Activated CD4-positive, alpha-beta T cell treated with anti-CD3 and anti-CD28 coated beads for 24 hours (primary cell): ENCODE data around the gene PRKN.

Experiments used
- DNase-seq, 2 donors: peaks; one replicate each; pipeline ENCODE4 v3.0.0-alpha.2; 2020; ENCODE audit warnings: low read depth in 2 of 2

The PRKN gene

GRCh38 chr6:162058281-162058875, 669.2 kb downstream of the PRKN start:
- DNase-seq: no peak

GRCh38 chr6:162056745-162057144, 670.8 kb downstream of the PRKN start:
- no peak for DNase-seq

DNA sequence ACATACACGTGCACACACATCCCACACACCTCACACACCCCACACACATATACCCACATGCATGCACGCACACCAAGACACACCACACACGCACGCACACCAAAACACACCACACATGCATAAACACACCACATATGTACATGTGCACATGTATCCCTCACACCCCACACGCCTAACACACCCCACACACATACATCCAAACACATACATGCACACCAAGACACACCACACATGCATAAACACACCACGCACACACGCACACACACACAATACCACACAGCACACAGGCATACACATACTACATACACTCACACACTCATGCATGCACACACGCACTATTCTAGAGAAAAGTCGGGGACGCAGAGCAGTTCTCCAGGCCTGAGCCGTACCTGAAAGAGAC, 671.5 kb downstream of the PRKN start:
- no peak for DNase-seq

DNA sequence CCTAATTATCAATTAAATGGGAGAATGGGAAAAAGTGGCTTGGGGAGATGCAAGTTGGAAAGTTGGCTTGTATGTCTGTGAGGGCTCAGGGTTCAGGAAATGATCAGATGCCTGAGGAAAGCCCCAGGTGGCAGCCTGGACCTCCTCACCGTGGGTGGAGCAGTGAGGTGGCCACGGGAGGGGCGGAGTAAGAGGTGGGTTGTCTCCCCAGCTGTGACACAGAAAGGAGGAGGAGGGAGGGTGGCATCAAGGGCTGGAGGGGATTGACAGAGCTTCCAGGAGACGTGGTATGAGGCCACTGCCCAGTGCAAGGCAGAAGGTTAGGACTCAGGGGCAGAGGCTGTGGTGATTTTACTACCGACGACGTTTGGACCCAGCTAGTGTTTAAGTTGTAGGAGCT, 672.2 kb downstream of the PRKN start:
- DNase-seq: no peak

DNA sequence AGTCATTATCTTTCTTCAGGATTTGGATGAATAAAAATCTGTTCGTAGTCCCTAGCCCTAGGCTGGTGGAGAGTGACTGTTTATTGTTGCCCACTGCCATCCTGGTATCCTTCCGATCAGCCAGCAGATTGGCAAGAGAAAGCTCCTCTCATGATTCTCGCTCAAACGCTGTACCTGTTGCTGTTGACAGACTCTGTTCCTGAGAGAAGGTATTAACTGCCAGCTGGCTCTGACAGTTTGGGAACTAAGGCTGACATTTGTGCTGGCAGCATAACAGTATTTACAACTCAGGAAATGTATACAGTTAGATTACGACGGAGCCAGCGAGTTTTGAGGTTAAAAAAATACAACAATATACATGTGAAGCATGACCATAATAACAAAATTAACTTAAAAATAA, 674.5 kb downstream of the PRKN start:
- DNase-seq: no peak

DNA sequence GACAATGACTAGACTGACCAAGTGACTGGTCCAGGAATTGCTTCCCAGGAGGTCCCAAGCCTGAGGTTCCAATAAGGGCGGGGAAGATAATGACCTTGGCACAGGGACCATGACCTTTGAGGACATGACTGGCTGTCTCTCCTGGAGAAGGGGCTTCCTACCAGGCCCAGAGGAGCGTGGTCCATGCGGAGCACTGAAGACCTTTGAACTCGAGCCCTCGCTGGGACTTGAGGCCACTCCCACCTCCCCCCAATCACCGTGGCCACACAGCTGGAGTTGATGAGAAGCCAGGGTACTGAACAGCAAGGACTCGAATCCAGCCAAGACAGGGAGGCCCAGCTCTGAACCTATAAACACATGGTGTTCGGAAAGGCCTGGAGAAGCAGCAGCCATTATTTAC, 677.0 kb downstream of the PRKN start:
- DNase-seq: no peak

DNA sequence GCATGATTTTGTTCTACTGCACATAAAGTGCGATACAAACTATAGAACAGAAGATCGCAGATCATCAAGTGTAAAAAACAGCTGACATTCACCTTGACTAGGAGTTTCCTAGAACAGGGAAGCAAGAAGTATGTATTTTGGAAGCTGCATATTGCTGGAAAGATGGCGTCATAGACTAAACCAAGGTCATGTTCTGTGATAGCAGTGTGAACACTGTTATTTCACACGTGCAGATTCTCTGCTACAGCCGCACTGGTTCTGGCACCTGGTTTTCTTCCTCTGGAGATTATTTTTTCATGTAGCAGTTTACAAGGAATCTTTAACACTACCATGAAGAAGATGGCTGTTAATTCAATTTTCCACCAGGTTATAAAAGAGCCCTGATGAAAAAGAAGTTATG, 681.2 kb downstream of the PRKN start:
- no peak for DNase-seq

DNA sequence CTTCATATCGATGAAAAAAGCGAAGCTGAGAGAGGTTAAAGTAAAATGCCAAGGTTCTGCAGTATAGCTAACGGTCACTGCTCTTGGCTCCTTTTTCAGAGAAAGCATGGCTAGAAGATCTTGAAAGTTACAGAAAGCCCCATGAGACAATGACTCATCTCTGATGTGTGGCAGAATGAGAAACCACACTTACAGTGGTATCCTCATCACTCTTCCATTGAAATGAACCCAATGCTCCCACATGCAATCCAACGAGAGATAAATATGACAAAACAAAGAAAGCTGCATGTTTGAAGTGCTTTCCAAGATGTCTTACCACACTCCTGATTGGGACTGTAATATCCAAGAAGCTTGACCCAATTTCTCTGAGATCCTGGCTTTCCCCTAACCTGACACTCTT, 694.9 kb downstream of the PRKN start:
- DNase-seq: no peak

GRCh38 chr6:162029873-162030576, 697.5 kb downstream of the PRKN start:
- DNase-seq: no peak

DNA sequence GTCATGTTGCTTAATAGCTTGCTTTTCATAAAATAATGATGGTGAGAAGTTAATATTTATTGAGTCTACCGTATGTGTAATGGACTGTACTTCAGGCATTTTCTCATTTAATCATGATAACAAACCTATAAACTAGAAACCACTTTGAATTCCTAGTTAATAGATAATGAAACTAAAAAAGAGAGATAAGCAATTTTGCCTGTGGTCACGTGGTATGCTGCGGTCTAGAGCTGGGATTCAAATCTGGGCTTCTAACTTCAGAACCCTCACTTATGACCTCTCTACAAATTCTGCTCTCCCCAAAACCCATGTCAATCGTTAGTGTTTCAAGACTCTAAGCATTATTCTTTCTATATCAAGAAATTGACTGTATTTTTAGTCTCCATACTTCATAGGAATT, 700.7 kb downstream of the PRKN start:
- DNase-seq: no peak

- no peak for DNase-seq
Measured at GRCh38 chr6:162026031-162026430, 701.5 kb downstream of the PRKN start.

DNA sequence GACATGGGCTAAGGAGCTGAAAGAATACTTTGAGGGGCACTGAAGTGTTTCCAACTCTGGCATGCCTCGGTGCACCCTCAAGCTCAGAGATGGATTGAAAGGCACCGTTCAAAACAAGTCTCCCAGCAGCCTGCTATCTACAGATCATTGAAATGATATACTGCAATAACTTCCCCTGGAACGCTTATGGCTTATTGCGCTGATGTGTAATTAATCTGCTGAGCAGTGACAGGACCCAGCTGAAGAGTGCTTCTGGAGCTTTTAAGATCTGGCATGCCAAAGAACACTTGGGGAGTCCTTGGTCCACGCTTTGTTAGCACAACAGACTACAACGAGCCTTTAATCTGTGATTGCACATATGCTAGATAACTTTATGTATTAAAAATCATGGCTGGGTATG, 708.2 kb downstream of the PRKN start:
- DNase-seq: no peak

DNA sequence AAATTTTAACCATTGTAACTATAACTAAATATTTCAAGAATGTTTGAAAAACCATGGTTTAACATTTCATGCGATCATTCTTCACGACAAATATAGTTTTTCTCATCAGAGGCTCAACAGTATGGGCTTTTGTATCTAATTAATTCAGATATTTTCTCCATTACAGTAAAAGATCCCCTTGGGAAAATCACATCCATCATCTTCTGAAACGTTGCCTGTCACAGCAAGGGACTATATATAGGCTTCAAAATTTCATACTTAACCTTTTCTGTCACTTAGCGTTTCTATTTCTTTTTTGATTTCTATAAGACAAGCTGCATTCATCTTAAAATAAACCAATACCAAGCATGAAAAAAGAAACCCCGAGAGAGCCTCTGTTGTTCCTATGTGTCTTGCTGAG, 710.0 kb downstream of the PRKN start:
- no peak for DNase-seq

- no peak for DNase-seq
Measured at GRCh38 chr6:162014069-162014811, 713.3 kb downstream of the PRKN start.

DNA sequence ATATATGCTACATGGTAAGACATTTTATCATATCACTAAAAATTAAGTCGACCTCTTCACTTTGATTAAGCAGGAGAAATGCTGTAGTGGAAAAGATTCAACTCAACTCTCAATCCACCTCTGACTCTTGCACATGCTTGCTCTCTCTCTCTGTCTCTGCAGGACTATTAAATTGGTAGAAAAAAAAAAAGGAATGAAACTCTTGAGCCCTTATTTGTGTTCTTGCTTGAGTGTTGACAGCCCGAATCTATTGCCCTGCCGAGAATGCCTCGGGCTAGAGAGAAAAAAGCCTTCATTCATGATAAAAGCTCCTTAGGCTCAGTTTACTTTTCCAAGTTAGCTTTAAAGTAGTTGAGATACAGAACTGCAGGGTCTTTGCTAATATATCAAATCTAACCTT, 722.2 kb downstream of the PRKN start:
- no peak for DNase-seq

- DNase-seq: no peak
Measured at GRCh38 chr6:161996783-161997182, 730.8 kb downstream of the PRKN start.

DNA sequence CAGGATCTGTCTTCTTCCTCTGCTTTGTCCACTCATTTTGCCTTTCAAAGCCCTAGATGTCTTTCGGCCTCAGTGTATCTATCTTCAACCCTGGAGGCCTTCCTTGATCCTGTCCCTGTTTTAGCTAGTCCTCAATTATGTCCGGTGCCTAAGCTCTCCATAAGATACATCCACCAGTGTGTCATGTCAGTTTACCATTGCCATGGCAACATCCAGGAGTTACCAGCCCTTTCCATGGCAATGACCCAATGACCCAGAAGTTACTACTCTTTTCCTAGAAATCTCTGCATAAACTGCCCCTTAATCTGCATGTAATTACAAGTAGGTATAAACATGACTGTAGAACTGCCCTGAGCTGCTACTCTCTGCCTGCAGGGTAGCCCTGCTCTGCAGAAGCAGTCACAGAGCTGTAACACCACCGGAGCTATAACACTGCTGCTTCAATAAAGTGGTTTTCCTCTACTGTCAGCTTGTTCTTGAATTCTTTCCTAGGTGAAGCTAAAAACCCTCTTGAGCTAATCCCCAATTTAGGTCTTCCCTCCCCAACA, 741.6 kb downstream of the PRKN start:
- DNase-seq: no peak

GRCh38 chr6:161984713-161985112, 742.9 kb downstream of the PRKN start:
- DNase-seq: no peak

GRCh38 chr6:161976553-161976952, 751.0 kb downstream of the PRKN start:
- no peak for DNase-seq

DNA sequence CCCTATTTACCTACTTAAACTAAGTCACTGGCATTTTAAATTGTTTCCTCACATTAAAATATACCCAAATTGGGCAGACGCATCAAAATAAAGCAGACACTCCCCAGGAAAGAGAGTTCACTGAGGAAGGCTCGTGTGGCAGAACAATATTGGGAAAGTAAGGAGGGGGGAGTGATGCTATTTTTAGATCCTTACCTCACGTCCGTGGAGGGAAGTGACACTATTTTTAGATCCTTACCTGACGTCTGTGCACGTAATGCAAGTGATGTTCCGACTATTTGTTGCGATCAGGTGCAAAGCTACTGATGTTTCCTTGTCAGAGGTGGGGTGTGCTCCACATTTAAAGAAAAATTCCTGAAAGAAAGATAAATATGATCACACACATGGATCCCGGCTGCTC, 754.5 kb downstream of the PRKN start:
- DNase-seq: no peak

DNA sequence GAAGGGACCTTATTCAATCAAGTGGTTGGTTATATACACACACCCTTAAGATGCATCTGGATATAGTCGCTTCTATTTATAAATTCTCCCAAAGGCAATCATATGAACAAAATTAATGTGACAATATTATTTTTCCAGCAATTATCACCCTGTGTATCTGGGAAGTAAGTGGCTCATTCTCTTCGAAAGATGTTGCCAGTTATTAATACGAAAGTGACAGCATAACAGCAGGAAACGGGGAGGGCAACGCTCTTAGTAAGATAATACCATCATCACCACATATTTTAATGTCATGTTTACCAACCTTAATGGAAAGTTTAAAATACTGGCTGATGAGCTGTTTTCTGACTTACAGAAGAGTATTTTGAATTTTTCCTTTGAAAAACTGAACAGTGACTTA, 756.5 kb downstream of the PRKN start:
- DNase-seq: no peak

DNA sequence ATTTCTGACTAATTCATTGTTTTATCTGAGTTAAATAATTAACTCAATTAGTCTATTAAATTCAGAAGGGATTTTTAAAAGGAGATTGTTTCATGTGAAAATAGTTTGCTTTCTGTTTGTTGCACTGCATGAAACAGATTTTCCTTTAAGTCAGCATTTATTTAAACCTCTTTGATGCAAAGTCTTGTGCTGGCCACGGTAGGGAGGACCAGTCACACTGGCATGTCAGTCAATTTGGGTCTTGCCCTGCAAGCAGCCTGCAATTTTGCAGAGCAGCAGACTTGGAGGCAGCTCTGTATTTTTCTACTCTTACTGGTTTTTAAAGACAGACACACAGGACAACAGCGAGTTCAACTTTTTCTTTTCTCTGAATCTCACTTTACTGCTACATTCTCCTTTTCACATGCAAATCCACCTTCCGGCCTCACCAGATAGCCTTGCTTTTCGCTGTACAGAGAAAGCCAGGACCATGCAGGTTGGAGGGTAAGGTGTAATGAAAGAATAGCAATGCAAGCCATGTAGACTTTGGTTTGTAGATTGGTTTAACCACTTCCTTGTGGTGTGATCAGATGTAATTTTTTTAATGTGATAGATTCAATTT, 763.8 kb downstream of the PRKN start:
- DNase-seq: no peak

GRCh38 chr6:161963181-161963580, 764.4 kb downstream of the PRKN start:
- no peak for DNase-seq
